OCI-LY3 (cell line): ENCODE measurements around the gene GRIN2D.

Experiments
- H2AFZ ChIP-seq: fragments of 200-600, 300-600 bp; shearing (Covaris generic); 2 replicates; pipeline ENCODE4 v1.6.0; 2014; ENCODE audit warnings: antibody characterized with exemption, low read depth, low read length
- H3K27ac ChIP-seq: fragments of 200-600, 300-600 bp; sonication (generic); 2 replicates; pipeline ENCODE4 v1.5.1; 2014; ENCODE audit warnings: mild to moderate bottlenecking, low read length, moderate library complexity, mixed read lengths
- H3K27me3 ChIP-seq: fragments of 200-600, 300-600 bp; sonication (generic); 2 replicates; pipeline ENCODE4 v1.6.1; 2014; ENCODE audit warnings: low read depth, low read length, mixed read lengths
- H3K36me3 ChIP-seq: fragments of 200-600, 300-600 bp; sonication (generic); replicated peaks from 2 replicates; pipeline ENCODE3; 2014; ENCODE audit warnings: low read depth, low read length, mixed read lengths
- H3K4me1 ChIP-seq: fragments of 300-600, 200-600 bp; sonication (generic); 2 replicates; pipeline ENCODE4 v1.6.1; 2014; ENCODE audit warnings: low read length, mixed read lengths
- H3K4me2 ChIP-seq: fragments of 200-600, 300-600 bp; sonication (generic); 2 replicates; pipeline ENCODE4 v1.6.1; 2014; ENCODE audit warnings: low read length, mixed read lengths
- H3K4me3 ChIP-seq: fragments of 300-600, 200-600 bp; sonication (generic); 2 replicates; pipeline ENCODE4 v1.5.1; 2014; ENCODE audit warnings: antibody characterized with exemption, mild to moderate bottlenecking, low read length, moderate library complexity
- H3K79me2 ChIP-seq: fragments of 300-600, 200-600 bp; shearing (Covaris generic); 2 replicates; pipeline ENCODE4 v1.6.1; 2014; ENCODE audit warnings: mild to moderate bottlenecking, low read length, mixed read lengths
- H3K9ac ChIP-seq: fragments of 300-600, 200-600 bp; shearing (Covaris generic); 2 replicates; pipeline ENCODE4 v1.6.0; 2014; ENCODE audit warnings: mild to moderate bottlenecking, low read length, moderate library complexity
- H3K9me3 ChIP-seq: fragments of 200-600, 300-600 bp; shearing (Covaris generic); 2 replicates; pipeline ENCODE4 v1.6.1; 2014; ENCODE audit warnings: low read length, mixed read lengths; ENCODE audit not compliant: insufficient read depth
- H4K20me1 ChIP-seq: fragments of 200-600, 300-600 bp; sonication (generic); 2 replicates; pipeline ENCODE4 v1.6.1; 2016; ENCODE audit warnings: low read length, mixed read lengths; ENCODE audit not compliant: insufficient read depth
- EZH2phosphoT487 ChIP-seq: fragments of 200-600 bp; shearing (Covaris generic); IDR thresholded peaks from 2 replicates; pipeline ENCODE4 v1.6.1; 2018; ENCODE audit warnings: antibody characterized with exemption, mixed run types, low read depth
- TF ChIP-seq, protein P1 (sequence below): fragments of 200-600, 300-600 bp; sonication (generic); IDR thresholded peaks from 2 replicates; pipeline ENCODE4 v1.5.1; 2014; ENCODE audit warnings: antibody characterized with exemption, low read length, low read depth

Gene GRIN2D

GRCh38 chr19:48348737-48349136 is 44.7 kb upstream of the GRIN2D start:
- TF ChIP-seq, protein P1, sequence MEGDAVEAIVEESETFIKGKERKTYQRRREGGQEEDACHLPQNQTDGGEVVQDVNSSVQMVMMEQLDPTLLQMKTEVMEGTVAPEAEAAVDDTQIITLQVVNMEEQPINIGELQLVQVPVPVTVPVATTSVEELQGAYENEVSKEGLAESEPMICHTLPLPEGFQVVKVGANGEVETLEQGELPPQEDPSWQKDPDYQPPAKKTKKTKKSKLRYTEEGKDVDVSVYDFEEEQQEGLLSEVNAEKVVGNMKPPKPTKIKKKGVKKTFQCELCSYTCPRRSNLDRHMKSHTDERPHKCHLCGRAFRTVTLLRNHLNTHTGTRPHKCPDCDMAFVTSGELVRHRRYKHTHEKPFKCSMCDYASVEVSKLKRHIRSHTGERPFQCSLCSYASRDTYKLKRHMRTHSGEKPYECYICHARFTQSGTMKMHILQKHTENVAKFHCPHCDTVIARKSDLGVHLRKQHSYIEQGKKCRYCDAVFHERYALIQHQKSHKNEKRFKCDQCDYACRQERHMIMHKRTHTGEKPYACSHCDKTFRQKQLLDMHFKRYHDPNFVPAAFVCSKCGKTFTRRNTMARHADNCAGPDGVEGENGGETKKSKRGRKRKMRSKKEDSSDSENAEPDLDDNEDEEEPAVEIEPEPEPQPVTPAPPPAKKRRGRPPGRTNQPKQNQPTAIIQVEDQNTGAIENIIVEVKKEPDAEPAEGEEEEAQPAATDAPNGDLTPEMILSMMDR: no peak
- no peak overlapping the region for H3K4me2 ChIP-seq
- H3K27ac ChIP-seq: no peak overlapping the region

GRCh38 chr19:48350856-48351255 is 42.6 kb upstream of the GRIN2D start:
- Histone ChIP-seq H3K4me1 (no peaks in the 10 kb centered on the region), H4K20me1 (no peaks in the 10 kb centered on the region), H3K9me3 (no peaks in the 10 kb centered on the region), H3K27me3 (no peaks in the 10 kb centered on the region), H3K27ac (no peak overlapping the region), H3K9ac (no peak overlapping the region), H3K36me3 (no peaks in the 10 kb centered on the region), H3K79me2 (no peaks in the 10 kb centered on the region), H3K4me2 (no peak overlapping the region), H2AFZ (no peak overlapping the region), H3K4me3 (no peak overlapping the region)
- TF ChIP-seq, protein P1: no peak
- no peak for TF ChIP-seq EZH2phosphoT487

More at GRCh38 chr19:48348737-48349136, 44.7 kb upstream of the GRIN2D start:
- H3K27me3 ChIP-seq: no peaks in the 10 kb centered on the region
- no peaks in the 10 kb centered on the region for H3K79me2 ChIP-seq
- no peaks in the 10 kb centered on the region for H3K36me3 ChIP-seq
- H4K20me1 ChIP-seq: no peaks in the 10 kb centered on the region
- no peak overlapping the region for H2AFZ ChIP-seq
- no peak overlapping the region for H3K4me3 ChIP-seq
- no peaks in the 10 kb centered on the region for H3K9me3 ChIP-seq
- H3K4me1 ChIP-seq: no peaks in the 10 kb centered on the region
- no peak overlapping the region for H3K9ac ChIP-seq

DNA sequence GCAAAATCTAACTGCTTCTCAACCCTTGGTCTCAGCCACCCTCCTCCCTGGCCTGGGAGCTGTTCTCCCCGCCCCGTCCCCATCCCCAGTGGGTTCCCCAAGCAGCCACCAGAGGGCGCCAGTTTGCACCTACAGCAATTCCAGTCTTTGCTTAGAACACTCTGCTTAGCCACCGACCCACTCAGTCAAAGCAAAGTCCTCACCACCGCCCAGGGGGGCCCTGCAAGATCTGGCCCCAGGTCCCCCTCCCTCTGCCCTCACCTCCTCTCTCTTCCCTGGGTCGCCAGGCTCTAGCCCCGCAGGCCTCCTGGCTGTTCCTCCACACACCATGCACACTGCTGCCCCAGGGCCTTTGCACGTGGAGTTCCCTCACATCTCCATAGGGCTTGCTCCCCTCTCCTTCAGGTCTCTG is 42.1 kb upstream of the GRIN2D start:
- H2AFZ ChIP-seq: no peak overlapping the region

DNA sequence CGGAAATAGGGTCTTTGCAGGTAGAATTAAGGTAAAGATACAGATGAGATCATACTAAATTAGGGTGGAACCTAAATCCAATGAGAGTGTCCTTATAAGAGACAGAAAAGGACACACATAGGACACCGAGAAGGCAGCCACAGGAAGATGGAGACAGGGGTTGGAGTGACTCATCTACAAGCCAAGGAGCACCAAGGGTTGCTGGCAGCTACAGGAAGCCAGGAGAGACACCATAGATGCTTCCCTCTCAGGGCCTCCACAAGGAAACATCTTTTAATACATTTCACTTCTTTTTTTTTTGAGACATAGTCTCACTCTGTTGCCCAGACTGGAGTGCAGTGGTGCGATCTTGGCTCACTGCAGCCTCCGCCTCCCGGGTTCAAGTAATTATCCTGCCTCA is 39.8 kb upstream of the GRIN2D start:
- Histone ChIP-seq H3K9ac (no peak overlapping the region), H3K4me1 (no peaks in the 10 kb centered on the region), H3K27me3 (no peaks in the 10 kb centered on the region), H3K79me2 (no peaks in the 10 kb centered on the region), H3K27ac (no peak overlapping the region), H3K9me3 (no peaks in the 10 kb centered on the region), H2AFZ (no peak overlapping the region), H3K36me3 (peaks cover 2% of the 10 kb centered on the region), H3K4me3 (no peak overlapping the region), H3K4me2 (no peak overlapping the region), H4K20me1 (no peaks in the 10 kb centered on the region)
- TF ChIP-seq, protein P1: no peak
- TF ChIP-seq EZH2phosphoT487: no peak

More for the DNA sequence above, 42.1 kb upstream of the GRIN2D start:
- H3K4me1 ChIP-seq: no peaks in the 10 kb centered on the region
- TF ChIP-seq, protein P1: peak; percentile 92
- no peak for TF ChIP-seq EZH2phosphoT487
- no peak overlapping the region for H3K27ac ChIP-seq
- H3K4me3 ChIP-seq: no peak overlapping the region
- H3K9ac ChIP-seq: no peak overlapping the region
- H4K20me1 ChIP-seq: no peaks in the 10 kb centered on the region
- H3K36me3 ChIP-seq: no peaks in the 10 kb centered on the region
- H3K27me3 ChIP-seq: no peaks in the 10 kb centered on the region
- H3K9me3 ChIP-seq: no peaks in the 10 kb centered on the region
- no peaks in the 10 kb centered on the region for H3K79me2 ChIP-seq
- H3K4me2 ChIP-seq: no peak overlapping the region
